ENCODE measurements around the gene MCRS1. TPM values are rescaled to one million over a fixed set of nuclear protein-coding genes. Genes with fewer than 3 reads are reported as not detected.

MCRS1 gene
- total and polyA plus RNA-seq, 4 donors = 20.0 to 33.1 (median 26.1) TPM

DNA sequence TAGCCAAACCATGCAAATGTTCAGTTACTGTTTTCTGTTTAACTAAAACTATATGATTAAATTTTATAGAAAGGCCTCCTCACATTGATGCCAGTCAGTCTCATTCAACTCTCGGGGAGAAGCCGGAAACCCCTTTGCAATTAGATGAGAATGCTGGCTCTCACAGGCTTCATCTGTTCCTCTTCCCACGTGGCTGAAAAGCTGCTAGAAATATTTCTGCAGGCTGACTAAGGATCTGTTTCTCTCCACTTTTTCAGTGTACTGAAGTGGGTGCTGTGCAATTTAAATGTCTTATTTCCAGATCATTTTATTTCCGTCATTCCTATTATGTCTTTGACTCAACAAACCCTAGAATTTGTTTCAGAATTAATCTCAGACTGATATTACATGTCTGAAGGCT lies 46.6 kb downstream of the MCRS1 start:
- Histone ChIP-seq H3K36me3 (ENCODE audit: control insufficient read depth in 4 of 4, insufficient read depth in 3 of 4, low read depth in 1 of 4, low read length in 3 of 4) (peaks cover 2 to 14% (median 5%) of the 10 kb centered on the region in 4 donors), H3K9ac (ENCODE audit: low read depth in 1 of 2, low read length in 2 of 2) (no peak overlapping the region), H3K27me3 (ENCODE audit: control insufficient read depth in 4 of 4, insufficient read depth in 4 of 4, low read length in 3 of 4) (no peaks in the 10 kb centered on the region), H3K4me1 (ENCODE audit: control insufficient read depth in 4 of 4, insufficient read depth in 4 of 4, low read length in 3 of 4) (peaks cover 0 to 3% (median under 1%) of the 10 kb centered on the region in 4 donors), H3K27ac (ENCODE audit: low read depth in 1 of 2, low read length in 2 of 2) (no peak overlapping the region), H3K4me3 (ENCODE audit: low read depth in 1 of 3, low read length in 3 of 3) (no peak overlapping the region), H3K9me3 (ENCODE audit: control insufficient read depth in 4 of 4, low read length in 3 of 4) (no peaks in the 10 kb centered on the region)
- TF ChIP-seq EGR1 (IDR thresholded peaks at IDR 0.05; ENCODE audit: low read depth in 2 of 2) (no peak), SP1 (IDR thresholded peaks at IDR 0.05) (no peak), GABPA (IDR thresholded peaks at IDR 0.05 in 1 of 2, conservative IDR thresholded peaks at IDR 0.05 in 1 of 2) (no peak), RAD21 (IDR thresholded peaks at IDR 0.05) (no peak), YY1 (IDR thresholded peaks at IDR 0.05) (no peak), JUND (IDR thresholded peaks at IDR 0.05) (no peak), FOXA2 (IDR thresholded peaks at IDR 0.05) (no peak), HNF4A (conservative IDR thresholded peaks at IDR 0.05) (no peak), TAF1 (conservative IDR thresholded peaks at IDR 0.05) (no peak), FOXA1 (IDR thresholded peaks at IDR 0.05) (no peak), HNF4G (IDR thresholded peaks at IDR 0.05) (no peak), RXRA (IDR thresholded peaks at IDR 0.05) (no peak), NR2F2 (IDR thresholded peaks at IDR 0.05) (no peak)
- TF ChIP-seq, protein P1, sequence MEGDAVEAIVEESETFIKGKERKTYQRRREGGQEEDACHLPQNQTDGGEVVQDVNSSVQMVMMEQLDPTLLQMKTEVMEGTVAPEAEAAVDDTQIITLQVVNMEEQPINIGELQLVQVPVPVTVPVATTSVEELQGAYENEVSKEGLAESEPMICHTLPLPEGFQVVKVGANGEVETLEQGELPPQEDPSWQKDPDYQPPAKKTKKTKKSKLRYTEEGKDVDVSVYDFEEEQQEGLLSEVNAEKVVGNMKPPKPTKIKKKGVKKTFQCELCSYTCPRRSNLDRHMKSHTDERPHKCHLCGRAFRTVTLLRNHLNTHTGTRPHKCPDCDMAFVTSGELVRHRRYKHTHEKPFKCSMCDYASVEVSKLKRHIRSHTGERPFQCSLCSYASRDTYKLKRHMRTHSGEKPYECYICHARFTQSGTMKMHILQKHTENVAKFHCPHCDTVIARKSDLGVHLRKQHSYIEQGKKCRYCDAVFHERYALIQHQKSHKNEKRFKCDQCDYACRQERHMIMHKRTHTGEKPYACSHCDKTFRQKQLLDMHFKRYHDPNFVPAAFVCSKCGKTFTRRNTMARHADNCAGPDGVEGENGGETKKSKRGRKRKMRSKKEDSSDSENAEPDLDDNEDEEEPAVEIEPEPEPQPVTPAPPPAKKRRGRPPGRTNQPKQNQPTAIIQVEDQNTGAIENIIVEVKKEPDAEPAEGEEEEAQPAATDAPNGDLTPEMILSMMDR (IDR thresholded peaks at IDR 0.05; ENCODE audit: low read depth, low read length, missing input control) = no peak
- TF ChIP-seq, protein P2, sequence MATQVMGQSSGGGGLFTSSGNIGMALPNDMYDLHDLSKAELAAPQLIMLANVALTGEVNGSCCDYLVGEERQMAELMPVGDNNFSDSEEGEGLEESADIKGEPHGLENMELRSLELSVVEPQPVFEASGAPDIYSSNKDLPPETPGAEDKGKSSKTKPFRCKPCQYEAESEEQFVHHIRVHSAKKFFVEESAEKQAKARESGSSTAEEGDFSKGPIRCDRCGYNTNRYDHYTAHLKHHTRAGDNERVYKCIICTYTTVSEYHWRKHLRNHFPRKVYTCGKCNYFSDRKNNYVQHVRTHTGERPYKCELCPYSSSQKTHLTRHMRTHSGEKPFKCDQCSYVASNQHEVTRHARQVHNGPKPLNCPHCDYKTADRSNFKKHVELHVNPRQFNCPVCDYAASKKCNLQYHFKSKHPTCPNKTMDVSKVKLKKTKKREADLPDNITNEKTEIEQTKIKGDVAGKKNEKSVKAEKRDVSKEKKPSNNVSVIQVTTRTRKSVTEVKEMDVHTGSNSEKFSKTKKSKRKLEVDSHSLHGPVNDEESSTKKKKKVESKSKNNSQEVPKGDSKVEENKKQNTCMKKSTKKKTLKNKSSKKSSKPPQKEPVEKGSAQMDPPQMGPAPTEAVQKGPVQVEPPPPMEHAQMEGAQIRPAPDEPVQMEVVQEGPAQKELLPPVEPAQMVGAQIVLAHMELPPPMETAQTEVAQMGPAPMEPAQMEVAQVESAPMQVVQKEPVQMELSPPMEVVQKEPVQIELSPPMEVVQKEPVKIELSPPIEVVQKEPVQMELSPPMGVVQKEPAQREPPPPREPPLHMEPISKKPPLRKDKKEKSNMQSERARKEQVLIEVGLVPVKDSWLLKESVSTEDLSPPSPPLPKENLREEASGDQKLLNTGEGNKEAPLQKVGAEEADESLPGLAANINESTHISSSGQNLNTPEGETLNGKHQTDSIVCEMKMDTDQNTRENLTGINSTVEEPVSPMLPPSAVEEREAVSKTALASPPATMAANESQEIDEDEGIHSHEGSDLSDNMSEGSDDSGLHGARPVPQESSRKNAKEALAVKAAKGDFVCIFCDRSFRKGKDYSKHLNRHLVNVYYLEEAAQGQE (IDR thresholded peaks at IDR 0.05) = no peak
- TF ChIP-seq, protein P3, sequence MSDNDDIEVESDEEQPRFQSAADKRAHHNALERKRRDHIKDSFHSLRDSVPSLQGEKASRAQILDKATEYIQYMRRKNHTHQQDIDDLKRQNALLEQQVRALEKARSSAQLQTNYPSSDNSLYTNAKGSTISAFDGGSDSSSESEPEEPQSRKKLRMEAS (IDR thresholded peaks at IDR 0.05) = no peak
- TF ChIP-seq, protein P4, sequence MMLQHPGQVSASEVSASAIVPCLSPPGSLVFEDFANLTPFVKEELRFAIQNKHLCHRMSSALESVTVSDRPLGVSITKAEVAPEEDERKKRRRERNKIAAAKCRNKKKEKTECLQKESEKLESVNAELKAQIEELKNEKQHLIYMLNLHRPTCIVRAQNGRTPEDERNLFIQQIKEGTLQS (IDR thresholded peaks at IDR 0.05) = no peak
- TF ChIP-seq, protein P5, sequence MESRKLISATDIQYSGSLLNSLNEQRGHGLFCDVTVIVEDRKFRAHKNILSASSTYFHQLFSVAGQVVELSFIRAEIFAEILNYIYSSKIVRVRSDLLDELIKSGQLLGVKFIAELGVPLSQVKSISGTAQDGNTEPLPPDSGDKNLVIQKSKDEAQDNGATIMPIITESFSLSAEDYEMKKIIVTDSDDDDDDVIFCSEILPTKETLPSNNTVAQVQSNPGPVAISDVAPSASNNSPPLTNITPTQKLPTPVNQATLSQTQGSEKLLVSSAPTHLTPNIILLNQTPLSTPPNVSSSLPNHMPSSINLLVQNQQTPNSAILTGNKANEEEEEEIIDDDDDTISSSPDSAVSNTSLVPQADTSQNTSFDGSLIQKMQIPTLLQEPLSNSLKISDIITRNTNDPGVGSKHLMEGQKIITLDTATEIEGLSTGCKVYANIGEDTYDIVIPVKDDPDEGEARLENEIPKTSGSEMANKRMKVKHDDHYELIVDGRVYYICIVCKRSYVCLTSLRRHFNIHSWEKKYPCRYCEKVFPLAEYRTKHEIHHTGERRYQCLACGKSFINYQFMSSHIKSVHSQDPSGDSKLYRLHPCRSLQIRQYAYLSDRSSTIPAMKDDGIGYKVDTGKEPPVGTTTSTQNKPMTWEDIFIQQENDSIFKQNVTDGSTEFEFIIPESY (IDR thresholded peaks at IDR 0.05) = no peak
- DNase-seq (ENCODE audit: low spot score) = no peak
- 94% methylated on average over 4 of the region's 4 CpGs for WGBS
